A549 (cell line): ENCODE measurements around the gene DSCAML1. TPM values are rescaled to one million over a fixed set of nuclear protein-coding genes. Genes with fewer than 3 reads are reported as not detected.

ENCODE experiments used
- ATAC-seq, 2 experiments: fragments of 200-7000 bp in 1 of 2; fragments of >200 bp in 1 of 2; cut with Nextera tagmentation in 1 of 2; cut with Tn5 transposase in 1 of 2; 3 replicates each; pipeline versions ENCODE4 v1.8.0 to v1.9.1; 2018 to 2020; ENCODE audit warnings: mild to moderate bottlenecking in 1 of 2, moderate library complexity in 1 of 2
- CTCF ChIA-PET: fragments of 300-600 bp; sonication (Branson Sonifier 250); formaldehyde crosslinking; extraction: SDS; loops from one replicate; lab custom pipeline; 2021; ENCODE audit warnings: antibody characterized with exemption, inconsistent platforms; lab: Yijun Ruan, JAX
- POLR2A ChIA-PET: fragments of 350-600 bp; formaldehyde crosslinking; extraction: SDS; loops from one replicate; lab custom pipeline; 2021; ENCODE audit warnings: antibody characterized with exemption, inconsistent platforms; lab: Yijun Ruan, JAX
- DNase-seq, 2 experiments: peaks; one replicate each; pipeline versions ENCODE4 v3.0.0 to v3.0.0-alpha.2; 2011 to 2016; ENCODE audit warnings: low read depth in 1 of 2, low spot score in 1 of 2
- FAIRE-seq: peaks from 2 replicates; lab custom pipeline; 2011; peaks lifted over from hg19 to GRCh38; lab: Jason Lieb, UNC
- H3K27ac ChIP-seq, 2 experiments: fragments of >200 bp; sonication (Bioruptor Twin); formaldehyde crosslinking; 3 replicates each; pipeline ENCODE4 v1.5.1; 2016 to 2017
- H3K4me1 ChIP-seq: fragments of >200 bp; sonication (Bioruptor Twin); formaldehyde crosslinking; 3 replicates; pipeline ENCODE4 v1.6.1; 2016
- H3K4me2 ChIP-seq: fragments of >200 bp; sonication (Bioruptor Twin); formaldehyde crosslinking; 3 replicates; pipeline ENCODE4 v1.6.1; 2016
- H3K4me3 ChIP-seq: fragments of >200 bp; sonication (Bioruptor Twin); formaldehyde crosslinking; 3 replicates; pipeline ENCODE4 v1.5.1; 2016
- H3K9me3 ChIP-seq: fragments of >200 bp; sonication (Bioruptor Twin); formaldehyde crosslinking; 3 replicates; pipeline ENCODE4 v1.6.1; 2016
- ATOH8 ChIP-seq: fragments of 250-450 bp; sonication (Bioruptor Pico); IDR thresholded peaks from 2 replicates; pipeline ENCODE4 v1.5.0; 2020; ENCODE audit warnings: low read depth, mild to moderate bottlenecking, moderate library complexity
- BCL3 ChIP-seq: fragments of >200 bp; sonication (Bioruptor Twin); formaldehyde crosslinking; IDR thresholded peaks from 3 replicates; pipeline ENCODE4 v1.6.1; 2016
- FOSL2 ChIP-seq, 2 experiments: fragments of 450-650 bp in 1 of 2; fragments of >200 bp in 1 of 2; sonication (Bioruptor Twin) in 1 of 2; formaldehyde crosslinking; IDR thresholded peaks; 2 replicates each; pipeline versions ENCODE4 v1.5.0 to v1.6.1; 2016 to 2020; ENCODE audit warnings: mild to moderate bottlenecking in 1 of 2, moderate library complexity in 1 of 2
- HES2 ChIP-seq: fragments of >200 bp; sonication (Bioruptor Twin); formaldehyde crosslinking; IDR thresholded peaks from 2 replicates; pipeline ENCODE4 v1.6.1; 2016
- HEYL ChIP-seq: fragments of 250-450 bp; sonication (Bioruptor Pico); IDR thresholded peaks from 2 replicates; pipeline ENCODE4 v1.8.0; 2021; ENCODE audit warnings: mild to moderate bottlenecking, moderate library complexity
- HMGXB4 ChIP-seq: fragments of 250-450 bp; sonication (Bioruptor Pico); IDR thresholded peaks from 2 replicates; pipeline ENCODE4 v1.5.0; 2021; ENCODE audit warnings: mild to moderate bottlenecking, moderate library complexity, borderline replicate concordance
- HOXB13 ChIP-seq: fragments of 250-450 bp; sonication (Bioruptor Pico); IDR thresholded peaks from 2 replicates; pipeline ENCODE4 v1.5.0; 2020; ENCODE audit warnings: low read depth, mild to moderate bottlenecking, moderate library complexity
- JUNB ChIP-seq: fragments of >200 bp; sonication (Bioruptor Twin); formaldehyde crosslinking; IDR thresholded peaks from 2 replicates; pipeline ENCODE4 v1.6.1; 2016
- KDM5A ChIP-seq: fragments of 200-600 bp; sonication (generic); IDR thresholded peaks from 2 replicates; pipeline ENCODE4 v1.6.1; 2016; ENCODE audit warnings: antibody characterized with exemption, mild to moderate bottlenecking
- MAFK ChIP-seq: fragments of 450-650 bp; IDR thresholded peaks from 2 replicates; pipeline ENCODE4 v1.6.1; 2014; ENCODE audit not compliant: partially characterized antibody
- MAX ChIP-seq: IDR thresholded peaks from 2 replicates; pipeline ENCODE4 v1.6.1; 2012
- MYC ChIP-seq: IDR thresholded peaks from 2 replicates; pipeline ENCODE4 v1.6.1; 2012; ENCODE audit warnings: mild to moderate bottlenecking, inconsistent platforms, low read length, improper control_type of control experiment, borderline replicate concordance
- NR3C1 ChIP-seq: fragments of >200 bp; sonication (Bioruptor Twin); formaldehyde crosslinking; IDR thresholded peaks from 3 replicates; pipeline ENCODE4 v1.6.1; 2017
- PBX3 ChIP-seq: IDR thresholded peaks from 2 replicates; pipeline ENCODE4 v1.6.1; 2012
- RCOR1 ChIP-seq: fragments of 150-350 bp; IDR thresholded peaks from 2 replicates; pipeline ENCODE4 v1.6.1; 2014; ENCODE audit warnings: antibody characterized with exemption, low read length, low read depth
- REST ChIP-seq: fragments of 200-600 bp; sonication (generic); IDR thresholded peaks from 2 replicates; pipeline ENCODE4 v1.6.1; 2016; ENCODE audit warnings: antibody characterized with exemption, mild to moderate bottlenecking, moderate library complexity
- SMC3 ChIP-seq: fragments of >200 bp; sonication (Bioruptor Twin); formaldehyde crosslinking; IDR thresholded peaks from 3 replicates; pipeline ENCODE4 v1.6.1; 2018; ENCODE audit warnings: inconsistent platforms
- TP53 ChIP-seq: fragments of 250-450 bp; sonication (Bioruptor Pico); IDR thresholded peaks from 2 replicates; pipeline ENCODE4 v1.5.0; 2021; ENCODE audit warnings: mild to moderate bottlenecking, moderate library complexity
- USF2 ChIP-seq: fragments of 450-650 bp; IDR thresholded peaks from 2 replicates; pipeline ENCODE4 v1.6.1; 2014; ENCODE audit warnings: antibody characterized with exemption
- ZC3H11A ChIP-seq: fragments of 450-650 bp; IDR thresholded peaks from 2 replicates; pipeline ENCODE4 v1.6.1; 2014; ENCODE audit warnings: antibody characterized with exemption, mild to moderate bottlenecking
- ZSCAN20 ChIP-seq: fragments of 250-450 bp; sonication (Bioruptor Pico); IDR thresholded peaks from 2 replicates; pipeline ENCODE4 v1.8.0; 2022; ENCODE audit warnings: mild to moderate bottlenecking, moderate library complexity
- WGBS: methylation state at CpG from one replicate; pipeline ENCODE4 v1.1.6; 2017; ENCODE audit errors: missing lambda C conversion rate; 5-methylcytosine and 5-hydroxymethylcytosine counted together
- polyA plus RNA-seq, 4 experiments: library from polyadenylated mRNA; depleted of rRNA in 3 of 4; stranded (reverse); fragments of >200 nt; fragmentation: RNase III in 1 of 4; extraction: RNeasy Plus Mini Kit Qiagen cat#74134 plus additional on column Dnase treatment in 1 of 4; gene quantifications; 2 replicates in 3 of 4; 3 replicates in 1 of 4; pipeline ENCODE4 v1.2.3, GENCODE V29; 2011 to 2017

The DSCAML1 gene
- polyA plus RNA-seq, 2 of the 4 experiments (the other 2 are of a cell fraction), result 0.12 to 0.31 TPM

- CTCF ChIA-PET, result interaction anchor here (0.9 to 2.3 kb wide), 4 partner anchors 11 to 199 kb away, joined by 3 to 7 read pairs (median 4); no protein-coding TSS in a partner anchor
- no peak overlapping the region for H3K27ac ChIP-seq
- 0 out of 3 replicates have a peak, but pooled peaks cover 2% of the 10 kb centered on the region for H3K9me3 ChIP-seq
- DNase-seq (no peak), ATAC-seq (no peak), FAIRE-seq (no peak)
- TF ChIP-seq TP53 (CRISPR knock-in tag), result no peak
- TF ChIP-seq PBX3, result no peak
- TF ChIP-seq ATOH8, result no peak
- no peak for TF ChIP-seq HOXB13 (CRISPR knock-in tag)
- no peak for TF ChIP-seq ZSCAN20 (CRISPR knock-in tag)
- TF ChIP-seq MYC, result no peak
- no peak for TF ChIP-seq REST
- TF ChIP-seq HES2, result no peak
- no peak for TF ChIP-seq BCL3
- no peak for TF ChIP-seq HEYL
- no peak for TF ChIP-seq ZC3H11A
- TF ChIP-seq KDM5A, result no peak
- TF ChIP-seq FOSL2 (IDR thresholded peaks at IDR 0.05), result no peak
- no peak for TF ChIP-seq FOSL2 (CRISPR knock-in tag; IDR thresholded peaks at IDR 0.05)
- TF ChIP-seq NR3C1, result no peak
- no peak for TF ChIP-seq JUNB
- TF ChIP-seq USF2, result no peak
- WGBS, result 68% methylated on average over 4 of the region's 4 CpGs
- H3K4me1 ChIP-seq, result no peaks in the 10 kb centered on the region
- POLR2A ChIA-PET, result no interaction called here
- H3K4me3 ChIP-seq, result no peak overlapping the region
- no peak overlapping the region for H3K4me2 ChIP-seq
These were observed 171.8 kb downstream of the DSCAML1 start for GRCh38 chr11:117625237-117625636.

- H3K27ac ChIP-seq, result no peak overlapping the region
- 0 out of 3 replicates have a peak, but pooled peaks cover 2% of the 10 kb centered on the region for H3K9me3 ChIP-seq
- no peak overlapping the region for H3K4me3 ChIP-seq
- FAIRE-seq, result no peak
- no peak for DNase-seq
- WGBS, result 89% methylated on average over 2 of the region's 2 CpGs
- H3K4me1 ChIP-seq, result no peaks in the 10 kb centered on the region
- ChIA-PET CTCF (interaction anchor here (1.3 to 2.3 kb wide), 3 partner anchors 9 to 198 kb away, joined by 3 to 7 read pairs (median 4); no protein-coding TSS in a partner anchor), POLR2A (no interaction called here)
- H3K4me2 ChIP-seq, result no peak overlapping the region
- TF ChIP-seq MAX (no peak), HMGXB4 (no peak), SMC3 (no peak), MAFK (peak; percentile 83), RCOR1 (no peak)
- no peak for ATAC-seq
These were observed 173.2 kb downstream of the DSCAML1 start for GRCh38 chr11:117623831-117624271.
